IMR-90 (cell line): ENCODE results near the gene CIDEC. TPM values are rescaled to one million over a fixed set of nuclear protein-coding genes. Genes with fewer than 3 reads are reported as not detected.

ENCODE experiments used
- ATAC-seq: fragments of 200-7000 bp; cut with Tn5 transposase; 2 replicates; pipeline ENCODE4 v1.9.1; 2020; ENCODE audit warnings: low read depth, mild to moderate bottlenecking, moderate library complexity
- BruUV-seq: library from RNA; stranded (reverse); fragments of 400-500 nt; replicated peaks from 2 replicates; lab custom pipeline; 2021; lab: Mats Ljungman, UMichigan
- CTCF ChIA-PET: fragments of 300-600 bp; formaldehyde crosslinking; extraction: SDS; loops from one replicate; lab custom pipeline; 2021; ENCODE audit warnings: antibody characterized with exemption; lab: Yijun Ruan, JAX
- POLR2A ChIA-PET: fragments of 300-600 bp; sonication (Branson Sonifier 250); formaldehyde crosslinking; loops from one replicate; lab custom pipeline; 2022; ENCODE audit warnings: antibody characterized with exemption; ENCODE audit not compliant: unreplicated experiment; lab: Charles Lee
- DNase-seq: peaks from one replicate; pipeline ENCODE4 v3.0.0; 2013
- H2AFZ ChIP-seq: replicated peaks from 2 replicates; pipeline ENCODE3; 2013; ENCODE audit warnings: low read length, mild to moderate bottlenecking; ENCODE audit not compliant: poor library complexity
- H2AK5ac ChIP-seq: 2 replicates; pipeline ENCODE4 v1.6.1; 2013; ENCODE audit warnings: low read depth, low read length, inconsistent platforms
- H2AK9ac ChIP-seq: replicated peaks from 2 replicates; pipeline ENCODE3; 2013; ENCODE audit warnings: mild to moderate bottlenecking, low read depth, low read length, moderate library complexity; ENCODE audit not compliant: poor library complexity
- H2BK120ac ChIP-seq: 2 replicates; pipeline ENCODE4 v1.6.1; 2013; ENCODE audit warnings: low read depth, low read length, inconsistent platforms
- H2BK15ac ChIP-seq: 3 replicates; pipeline ENCODE4 v1.6.1; 2013; ENCODE audit warnings: low read depth, low read length, inconsistent platforms
- H2BK20ac ChIP-seq: 2 replicates; pipeline ENCODE4 v1.6.1; 2013; ENCODE audit warnings: low read depth, mild to moderate bottlenecking, inconsistent platforms, low read length, moderate library complexity
- H2BK5ac ChIP-seq: 2 replicates; pipeline ENCODE4 v1.6.1; 2013; ENCODE audit warnings: mild to moderate bottlenecking, low read depth, low read length, inconsistent platforms; ENCODE audit not compliant: poor library complexity, severe bottlenecking
- H3K14ac ChIP-seq: replicated peaks from 2 replicates; pipeline ENCODE4 v1.6.1; 2013; ENCODE audit warnings: low read depth, low read length, inconsistent platforms
- H3K18ac ChIP-seq: 2 replicates; pipeline ENCODE4 v1.6.1; 2013; ENCODE audit warnings: low read depth, low read length, control low read depth
- H3K23ac ChIP-seq: 2 replicates; pipeline ENCODE4 v1.6.1; 2013; ENCODE audit warnings: low read depth, low read length, inconsistent platforms
- H3K27ac ChIP-seq: 2 replicates; pipeline ENCODE4 v1.5.1; 2013; ENCODE audit warnings: mild to moderate bottlenecking, control low read depth, low read length; ENCODE audit not compliant: insufficient read depth
- H3K27me3 ChIP-seq: 2 replicates; pipeline ENCODE4 v1.6.1; 2013; ENCODE audit warnings: low read length; ENCODE audit not compliant: control insufficient read depth, insufficient read depth
- H3K36me3 ChIP-seq: 2 replicates; pipeline ENCODE4 v1.6.1; 2013; ENCODE audit warnings: low read length, mixed read lengths; ENCODE audit not compliant: control insufficient read depth, insufficient read depth
- H3K4ac ChIP-seq: 2 replicates; pipeline ENCODE4 v1.6.1; 2013; ENCODE audit warnings: low read depth, low read length, inconsistent platforms
- H3K4me1 ChIP-seq: 2 replicates; pipeline ENCODE4 v1.6.1; 2013; ENCODE audit warnings: low read length, mixed read lengths; ENCODE audit not compliant: control insufficient read depth, insufficient read depth
- H3K4me2 ChIP-seq: 2 replicates; pipeline ENCODE4 v1.6.1; 2013; ENCODE audit warnings: low read depth, mild to moderate bottlenecking, control low read depth, low read length, moderate library complexity
- H3K4me3 ChIP-seq: 2 replicates; pipeline ENCODE4 v1.5.1; 2013; ENCODE audit warnings: low read depth, mild to moderate bottlenecking, control low read depth, low read length, moderate library complexity; ENCODE audit not compliant: insufficient read depth
- H3K56ac ChIP-seq: 2 replicates; pipeline ENCODE4 v1.6.1; 2013; ENCODE audit warnings: low read length, inconsistent platforms; ENCODE audit not compliant: insufficient read depth; ENCODE audit errors: extremely low read depth
- H3K79me1 ChIP-seq, 2 experiments: 2 replicates each; pipeline ENCODE4 v1.6.1; 2013; ENCODE audit warnings: low read length in 2 of 2, inconsistent platforms in 1 of 2, low read depth in 1 of 2
- H3K9ac ChIP-seq: 2 replicates; pipeline ENCODE4 v1.6.1; 2013; ENCODE audit warnings: low read depth, low read length, control low read depth
- H3K9me1 ChIP-seq: 2 replicates; pipeline ENCODE4 v1.6.1; 2013; ENCODE audit warnings: low read length, inconsistent platforms; ENCODE audit not compliant: insufficient read depth
- H3K9me3 ChIP-seq: 2 replicates; pipeline ENCODE4 v1.6.1; 2013; ENCODE audit warnings: low read length; ENCODE audit not compliant: control insufficient read depth, insufficient read depth
- H4K20me1 ChIP-seq: 2 replicates; pipeline ENCODE4 v1.6.1; 2013; ENCODE audit warnings: low read length, inconsistent platforms; ENCODE audit not compliant: insufficient read depth
- H4K5ac ChIP-seq: 2 replicates; pipeline ENCODE4 v1.6.1; 2013; ENCODE audit warnings: mild to moderate bottlenecking, low read depth, low read length, control low read depth
- H4K8ac ChIP-seq, 2 experiments: 2 replicates each; pipeline ENCODE4 v1.6.1; 2013; ENCODE audit warnings: low read depth in 2 of 2, low read length in 2 of 2, control low read depth in 1 of 2, inconsistent platforms in 1 of 2
- H4K91ac ChIP-seq: 2 replicates; pipeline ENCODE4 v1.6.1; 2013; ENCODE audit warnings: low read depth, low read length, inconsistent platforms; ENCODE audit not compliant: insufficient read depth
- BHLHE40 ChIP-seq: fragments of 150-350 bp; IDR thresholded peaks from 2 replicates; pipeline ENCODE4 v1.6.1; 2016; ENCODE audit warnings: mild to moderate bottlenecking, low read depth, low read length
- CEBPB ChIP-seq: IDR thresholded peaks from 2 replicates; pipeline ENCODE4 v1.6.1; 2012; ENCODE audit warnings: low read depth, low read length, improper control_type of control experiment
- CHD1 ChIP-seq: IDR thresholded peaks from 2 replicates; pipeline ENCODE4 v1.6.1; 2012; ENCODE audit warnings: low read depth, low read length, improper control_type of control experiment
- CTCF ChIP-seq: conservative IDR thresholded peaks from 2 replicates; pipeline ENCODE4 v1.5.1; 2012; ENCODE audit warnings: mild to moderate bottlenecking, low read depth, low read length, improper control_type of control experiment
- ELK1 ChIP-seq: fragments of 150-350 bp; IDR thresholded peaks from 2 replicates; pipeline ENCODE4 v1.6.1; 2016; ENCODE audit warnings: low read depth, mild to moderate bottlenecking, low read length, moderate library complexity, borderline replicate concordance
- FOS ChIP-seq: fragments of 150-350 bp; IDR thresholded peaks from 2 replicates; pipeline ENCODE4 v1.6.1; 2016; ENCODE audit warnings: low read depth, low read length
- MAFK ChIP-seq: IDR thresholded peaks from 2 replicates; pipeline ENCODE4 v1.6.1; 2012; ENCODE audit warnings: low read depth, low read length, improper control_type of control experiment
- MAZ ChIP-seq: IDR thresholded peaks from 2 replicates; pipeline ENCODE4 v1.6.1; 2012; ENCODE audit warnings: low read depth, mild to moderate bottlenecking, low read length, improper control_type of control experiment, moderate library complexity, borderline replicate concordance
- MXI1 ChIP-seq: IDR thresholded peaks from 2 replicates; pipeline ENCODE4 v1.6.1; 2012; ENCODE audit warnings: low read depth, mild to moderate bottlenecking, low read length, moderate library complexity, borderline replicate concordance
- NFE2L2 ChIP-seq: fragments of 150-350 bp; IDR thresholded peaks from 2 replicates; pipeline ENCODE4 v1.6.1; 2016; ENCODE audit warnings: low read depth, mild to moderate bottlenecking, low read length
- POLR2A ChIP-seq: IDR thresholded peaks from 2 replicates; pipeline ENCODE4 v1.6.1; 2012; ENCODE audit warnings: mild to moderate bottlenecking, low read depth, low read length
- RAD21 ChIP-seq: IDR thresholded peaks from 2 replicates; pipeline ENCODE4 v1.6.1; 2012; ENCODE audit warnings: low read length, improper control_type of control experiment
- RCOR1 ChIP-seq: IDR thresholded peaks from 2 replicates; pipeline ENCODE4 v1.6.1; 2012; ENCODE audit warnings: mild to moderate bottlenecking, low read length, improper control_type of control experiment; ENCODE audit not compliant: insufficient replicate concordance
- RFX5 ChIP-seq: IDR thresholded peaks from 2 replicates; pipeline ENCODE4 v1.8.0; 2012; ENCODE audit warnings: low read depth, mild to moderate bottlenecking, low read length, moderate library complexity
- SMC3 ChIP-seq: fragments of 150-350 bp; IDR thresholded peaks from 2 replicates; pipeline ENCODE4 v1.6.1; 2016; ENCODE audit warnings: low read depth, mild to moderate bottlenecking, antibody characterized with exemption, low read length, moderate library complexity
- USF2 ChIP-seq: fragments of 150-350 bp; IDR thresholded peaks from 2 replicates; pipeline ENCODE4 v1.6.1; 2017; ENCODE audit warnings: mild to moderate bottlenecking, antibody characterized with exemption, low read length, low read depth
- WGBS, 2 experiments: methylation state at CpG; one replicate each; pipeline versions ENCODE4 v1.1.5 to v1.1.7; 2013; ENCODE audit warnings: missing lambda C conversion rate in 2 of 2; ENCODE audit not compliant: insufficient read length in 1 of 2; ENCODE audit errors: extremely low coverage in 2 of 2; 5-methylcytosine and 5-hydroxymethylcytosine counted together
- dilution Hi-C: fragments of 300-500 bp; cut with HindIII; formaldehyde crosslinking; loops from one replicate; pipeline ENCODE4 v1.14.3; 2018; ENCODE audit warnings: low sequenced_read_pairs; ENCODE audit not compliant: unreplicated experiment
- in situ Hi-C: fragments of 300-500 bp; cut with MboI; formaldehyde crosslinking; loops from 3 replicates; pipeline ENCODE4 v1.14.3; 2019; ENCODE audit warnings: low sequenced_read_pairs, inconsistent platforms, mixed read lengths
- intact Hi-C: fragments of 100-400 bp; cut with micrococcal nuclease; formaldehyde crosslinking; loops from 2 replicates; pipeline ENCODE4 v1.10.0; 2022
- polyA plus RNA-seq, 3 experiments: library from polyadenylated mRNA; depleted of rRNA; stranded (reverse); fragments of >200 nt; gene quantifications; 2 replicates each; pipeline ENCODE4 v1.2.3, GENCODE V29; 2012; ENCODE audit warnings: low replicate concordance in 1 of 3
- total RNA-seq: library from RNA; depleted of rRNA; stranded (reverse); fragments of >200 nt; gene quantifications from 2 replicates; pipeline ENCODE4 v1.2.3, GENCODE V29; 2012

Gene CIDEC
- total and polyA plus RNA-seq, 2 of the 4 experiments (the other 2 are of a cell fraction), result 0.09 TPM; not detected in 1

- POLR2A ChIA-PET, result no interaction called here
- Histone ChIP-seq H4K5ac (no peak overlapping the region), H2AFZ (peak overlapping the region; percentile 40), H2BK20ac (no peak overlapping the region), H3K27ac (no peak overlapping the region), H2BK5ac (no peak overlapping the region), H3K23ac (no peak overlapping the region), H3K4ac (peak overlapping the region; percentile 4; the same call in 1 of the 2 replicates), H2AK9ac (no peak overlapping the region), H3K56ac (no peak overlapping the region), H4K8ac (no peak overlapping the region), H2AK5ac (no peak overlapping the region), H3K79me1 (peaks cover 13 to 26% of the 10 kb centered on the region in 2 experiments), H3K4me3 (no peak overlapping the region), H3K9me1 (0 out of 2 replicates have a peak, but pooled peaks cover 6% of the 10 kb centered on the region), H3K4me2 (no peak overlapping the region), H3K36me3 (peaks cover 10% of the 10 kb centered on the region), H3K27me3 (no peaks in the 10 kb centered on the region), H2BK15ac (no peak overlapping the region), H3K14ac (no peak overlapping the region), H3K4me1 (peaks cover 6% of the 10 kb centered on the region), H3K9me3 (no peaks in the 10 kb centered on the region), H4K91ac (no peak overlapping the region), H3K18ac (no peak overlapping the region), H3K9ac (no peak overlapping the region), H2BK120ac (no peak overlapping the region), H4K20me1 (no peaks in the 10 kb centered on the region; the same call in 1 of the 2 replicates)
- BruUV-seq, result no TSS peak
- DNase-seq (no peak), ATAC-seq (no peak)
- no CpG with 5 or more reads among the region's 3 CpGs for WGBS, 2 experiments
- CTCF ChIA-PET, result no interaction called here
- TF ChIP-seq USF2 (no peak), MAFK (no peak), NFE2L2 (no peak), POLR2A (no peak), BHLHE40 (no peak), SMC3 (no peak), RAD21 (no peak), FOS (no peak), CHD1 (no peak), MAZ (no peak), MXI1 (no peak), CEBPB (no peak), ELK1 (no peak), RCOR1 (no peak), CTCF (no peak), RFX5 (no peak)
- intact Hi-C loops, result no loop called here
- in situ Hi-C loops, result no loop called here
- dilution Hi-C loops, result no loop called here
Observed at GRCh38 chr3:9888540-9888939, 8.5 kb upstream of the CIDEC start.
